GM12865 (cell line): Measurements from ENCODE around the gene TLL2.

Experiments used
- DNase-seq: peaks from one replicate; pipeline ENCODE4 v3.0.0; 2010; ENCODE audit warnings: low read depth
- H3K4me3 ChIP-seq: 2 replicates; pipeline ENCODE4 v1.5.1; 2011; ENCODE audit warnings: mild to moderate bottlenecking, low read depth, low read length, control low read depth
- CTCF ChIP-seq: IDR thresholded peaks from 2 replicates; pipeline ENCODE4 v1.5.1; 2011; ENCODE audit warnings: low read length, control low read depth, low read depth, inconsistent platforms; ENCODE audit not compliant: insufficient read depth; ENCODE audit errors: missing control alignments

Gene TLL2

GRCh38 chr10:96441987-96442643 is 71.6 kb downstream of the TLL2 start:
- TF ChIP-seq CTCF, result no peak
- no peak for DNase-seq
- H3K4me3 ChIP-seq, result no peak overlapping the region

DNA sequence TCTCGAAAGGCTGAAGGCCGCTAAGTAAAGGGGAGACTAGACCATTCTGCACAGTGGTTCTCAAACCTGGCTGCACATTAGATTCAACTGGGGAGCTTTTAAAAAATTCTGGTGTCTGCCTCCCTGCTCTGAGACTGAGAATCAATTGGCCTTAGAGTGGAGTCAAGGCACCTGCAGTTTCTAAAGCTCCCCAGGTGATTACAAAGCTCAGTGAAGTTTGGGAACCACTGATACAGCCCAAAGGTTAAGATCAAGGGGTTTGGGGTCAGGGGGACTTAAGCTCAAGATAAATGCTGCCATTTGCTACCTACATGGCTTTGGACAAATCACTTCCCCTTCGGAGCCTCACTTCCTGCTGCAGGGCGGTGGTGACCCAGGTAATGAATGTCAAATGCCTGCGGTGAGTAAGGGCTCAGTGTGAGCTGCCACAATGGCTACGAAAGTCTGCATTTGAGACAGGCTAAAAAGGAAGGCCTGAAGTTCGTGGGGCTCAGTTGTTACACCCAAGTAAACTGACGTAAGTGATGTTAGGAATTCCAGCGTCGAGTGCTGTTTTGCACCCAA is 72.3 kb downstream of the TLL2 start:
- no peak for TF ChIP-seq CTCF
- H3K4me3 ChIP-seq, result no peak overlapping the region
- no peak for DNase-seq

- DNase-seq, result no peak
- H3K4me3 ChIP-seq, result no peak overlapping the region
- TF ChIP-seq CTCF, result no peak
These were observed 73.1 kb downstream of the TLL2 start for GRCh38 chr10:96440361-96441292.

DNA sequence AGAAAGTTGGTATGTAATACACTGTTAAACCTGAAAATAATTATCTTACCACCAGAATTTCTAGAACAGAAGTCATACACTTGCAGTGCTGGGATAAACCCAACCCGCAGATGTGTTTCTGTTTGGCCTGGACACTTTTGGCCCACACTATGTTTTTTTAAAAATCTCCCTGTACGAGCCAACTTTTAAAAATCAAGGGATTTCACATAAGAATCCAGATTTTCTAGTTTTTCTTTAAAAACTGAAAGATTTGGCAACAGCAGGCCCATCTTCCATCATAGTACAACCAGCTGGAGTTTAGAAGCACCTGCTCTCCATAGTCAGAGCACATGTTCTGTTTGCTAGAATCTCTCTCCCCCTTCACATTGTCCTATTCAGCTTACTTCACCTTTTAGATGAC is 74.0 kb downstream of the TLL2 start:
- no peak for DNase-seq
- no peak for TF ChIP-seq CTCF
- no peak overlapping the region for H3K4me3 ChIP-seq

GRCh38 chr10:96436035-96436434 is 77.7 kb downstream of the TLL2 start:
- no peak overlapping the region for H3K4me3 ChIP-seq
- DNase-seq, result no peak
- TF ChIP-seq CTCF, result no peak

- H3K4me3 ChIP-seq, result no peak overlapping the region
- no peak for TF ChIP-seq CTCF
- no peak for DNase-seq
These were observed 82.3 kb downstream of the TLL2 start for GRCh38 chr10:96431211-96431970.
